Measurements from ENCODE around the gene PYGL. TPM values are rescaled to one million over a fixed set of nuclear protein-coding genes. Genes with fewer than 3 reads are reported as not detected.

PYGL gene
- total and polyA plus RNA-seq, 2 donors (not counting 3 experiments of a cell fraction or from before 2014, with no cell fraction given), result 15.1 to 45.7 TPM

DNA sequence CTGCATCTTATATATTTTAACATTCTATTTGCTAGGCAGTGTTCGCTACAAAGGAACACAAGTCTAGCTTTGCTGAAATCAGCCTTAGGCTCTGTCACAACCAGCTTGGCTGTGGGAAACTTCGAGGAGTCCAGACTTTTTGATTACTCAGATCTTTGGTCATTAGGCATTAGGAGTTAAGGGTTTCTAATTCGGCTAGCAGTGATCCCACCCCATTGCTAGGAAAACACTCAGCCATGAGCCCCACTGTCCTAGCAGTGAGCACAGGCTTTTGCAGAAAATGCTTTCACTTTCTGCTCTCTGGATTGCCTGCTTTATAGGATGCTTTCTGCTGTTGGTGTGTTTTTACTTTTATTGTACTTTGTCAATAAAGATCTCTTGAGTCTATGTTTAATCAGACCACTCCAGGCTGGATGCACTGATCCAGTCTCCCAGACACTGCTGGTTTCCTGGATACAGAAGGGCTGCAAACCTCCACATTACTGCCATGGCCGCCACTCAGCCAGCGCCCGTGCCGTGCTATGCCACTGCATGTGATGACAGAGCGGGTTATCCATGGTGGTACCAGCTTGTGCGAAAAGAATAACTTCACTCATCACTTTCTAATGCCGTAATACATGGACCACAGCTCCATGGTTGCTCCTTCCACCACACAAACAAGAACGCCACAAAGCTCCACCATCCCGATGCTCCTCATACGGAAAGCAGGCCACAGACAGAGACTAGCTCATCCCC is 41.0 kb upstream of the PYGL start:
- POLR2A ChIA-PET, result interaction anchor here (0.6 kb wide), 1 partner anchor 106 kb away, joined by 3 read pairs; no protein-coding TSS in a partner anchor
- no peak for FAIRE-seq

More for the DNA sequence above, 41.0 kb upstream of the PYGL start:
- H3K9me3 ChIP-seq (replicated peaks; ENCODE audit: control insufficient read depth, insufficient read depth, low read length), result no peaks in the 10 kb centered on the region
- H2AFZ ChIP-seq (ENCODE audit: low read depth, low read length), result no peak overlapping the region
- no peak overlapping the region for H3K4me3 ChIP-seq (replicated peaks in 1 of 3; ENCODE audit: insufficient read depth in 1 of 3, low read depth in 1 of 3, low read length in 3 of 3)
- no peak overlapping the region for H3K27ac ChIP-seq (ENCODE audit: insufficient read depth, low read depth, low read length)
- H3K4me2 ChIP-seq (ENCODE audit: insufficient read depth, low read length), result no peak overlapping the region
- H3K9me1 ChIP-seq (replicated peaks; ENCODE audit: control insufficient read depth, extremely low read depth, insufficient read depth, low read length), result no peaks in the 10 kb centered on the region
- CTCF ChIA-PET, result no interaction called here
- H3K36me3 ChIP-seq (ENCODE audit: control insufficient read depth in 2 of 2, extremely low read depth in 1 of 2, insufficient read depth in 2 of 2, low read length in 2 of 2), result no peaks in the 10 kb centered on the region
- BruUV-seq (replicated peaks), result no TSS peak
- H3K27me3 ChIP-seq (ENCODE audit: control insufficient read depth in 2 of 2, insufficient read depth in 2 of 2, low read length in 2 of 2), result peaks cover 19 to 37% of the 10 kb centered on the region in 2 experiments
- no peak for DNase-seq (ENCODE audit: low read depth, low spot score)
- intact Hi-C loops (cut with micrococcal nuclease), result no loop called here
- dilution Hi-C loops (cut with MboI; ENCODE audit: extremely low pct_ligation_motif_present, low sequenced_read_pairs), result no loop called here
- H3K9ac ChIP-seq (replicated peaks; ENCODE audit: extremely low read depth, insufficient read depth, low read length), result no peak overlapping the region
- no peaks in the 10 kb centered on the region for H3K79me2 ChIP-seq (ENCODE audit: control insufficient read depth, insufficient read depth, low read length)
- TF ChIP-seq GATA2 (IDR thresholded peaks at IDR 0.05; ENCODE audit: insufficient read depth, insufficient read length, low read depth, low read length) (no peak), MYC (IDR thresholded peaks at IDR 0.05; ENCODE audit: low read depth, low read length) (no peak), EZH2 (IDR thresholded peaks at IDR 0.05; ENCODE audit: borderline replicate concordance, low read depth, low read length, severe bottlenecking) (no peak), FOS (IDR thresholded peaks at IDR 0.05; ENCODE audit: borderline replicate concordance, insufficient read depth, low read length) (no peak), JUN (IDR thresholded peaks at IDR 0.05; ENCODE audit: borderline replicate concordance, insufficient read depth, insufficient read length, low read depth) (no peak)
- TF ChIP-seq, protein P1, sequence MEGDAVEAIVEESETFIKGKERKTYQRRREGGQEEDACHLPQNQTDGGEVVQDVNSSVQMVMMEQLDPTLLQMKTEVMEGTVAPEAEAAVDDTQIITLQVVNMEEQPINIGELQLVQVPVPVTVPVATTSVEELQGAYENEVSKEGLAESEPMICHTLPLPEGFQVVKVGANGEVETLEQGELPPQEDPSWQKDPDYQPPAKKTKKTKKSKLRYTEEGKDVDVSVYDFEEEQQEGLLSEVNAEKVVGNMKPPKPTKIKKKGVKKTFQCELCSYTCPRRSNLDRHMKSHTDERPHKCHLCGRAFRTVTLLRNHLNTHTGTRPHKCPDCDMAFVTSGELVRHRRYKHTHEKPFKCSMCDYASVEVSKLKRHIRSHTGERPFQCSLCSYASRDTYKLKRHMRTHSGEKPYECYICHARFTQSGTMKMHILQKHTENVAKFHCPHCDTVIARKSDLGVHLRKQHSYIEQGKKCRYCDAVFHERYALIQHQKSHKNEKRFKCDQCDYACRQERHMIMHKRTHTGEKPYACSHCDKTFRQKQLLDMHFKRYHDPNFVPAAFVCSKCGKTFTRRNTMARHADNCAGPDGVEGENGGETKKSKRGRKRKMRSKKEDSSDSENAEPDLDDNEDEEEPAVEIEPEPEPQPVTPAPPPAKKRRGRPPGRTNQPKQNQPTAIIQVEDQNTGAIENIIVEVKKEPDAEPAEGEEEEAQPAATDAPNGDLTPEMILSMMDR (IDR thresholded peaks at IDR 0.05; ENCODE audit: extremely low read depth in 1 of 2, insufficient read depth in 1 of 2, low read depth in 1 of 2, low read length in 2 of 2), result no peak
- TF ChIP-seq, protein P2, sequence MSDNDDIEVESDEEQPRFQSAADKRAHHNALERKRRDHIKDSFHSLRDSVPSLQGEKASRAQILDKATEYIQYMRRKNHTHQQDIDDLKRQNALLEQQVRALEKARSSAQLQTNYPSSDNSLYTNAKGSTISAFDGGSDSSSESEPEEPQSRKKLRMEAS (IDR thresholded peaks at IDR 0.05; ENCODE audit: insufficient read depth, insufficient read length), result no peak
- H3K4me1 ChIP-seq (ENCODE audit: control insufficient read depth, extremely low read depth, insufficient read depth, low read length), result no peaks in the 10 kb centered on the region
- H4K20me1 ChIP-seq (replicated peaks; ENCODE audit: control insufficient read depth, extremely low read depth, insufficient read depth, low read length), result no peaks in the 10 kb centered on the region
